SH-SY5Y (cell line): ENCODE results near the gene TUBG2.

Experiments
- GATA2 ChIP-seq: IDR thresholded peaks from 2 replicates; pipeline ENCODE4 v1.6.1; 2011; ENCODE audit warnings: mild to moderate bottlenecking, low read depth, low read length
- GATA3 ChIP-seq: IDR thresholded peaks from 2 replicates; pipeline ENCODE4 v1.6.1; 2011; ENCODE audit warnings: low read depth, mild to moderate bottlenecking, low read length, moderate library complexity

DNA sequence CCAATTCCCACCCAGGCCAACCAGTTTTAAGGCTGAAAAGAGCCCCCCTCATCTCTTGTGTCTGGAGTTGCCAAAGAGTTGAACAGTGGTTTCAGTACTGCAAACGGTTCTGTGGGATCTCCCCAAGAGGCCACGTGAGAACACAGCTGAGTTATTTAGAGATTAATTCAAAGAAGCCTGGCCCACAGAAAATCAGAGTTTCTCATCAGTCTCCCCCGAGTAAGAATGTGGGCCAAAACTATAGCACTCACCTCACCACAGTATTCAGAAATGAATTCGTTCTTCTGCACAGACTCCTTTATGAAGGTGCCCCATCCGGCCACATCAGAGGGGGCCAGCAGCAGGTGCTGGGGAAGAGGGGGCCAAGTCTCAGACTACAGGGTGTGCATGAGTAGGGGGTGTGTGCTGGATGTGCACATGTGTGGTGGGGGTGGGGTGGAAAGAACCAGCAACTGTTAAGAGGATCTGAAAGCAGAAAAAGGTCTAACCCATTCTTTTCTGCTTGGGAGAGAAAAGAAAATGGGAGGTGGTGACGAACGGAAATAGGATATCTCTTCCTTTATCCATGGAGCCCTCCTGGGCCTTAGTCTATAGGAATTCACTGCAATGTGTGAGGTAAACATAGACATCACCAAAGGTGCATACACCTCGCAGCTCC is 45.9 kb downstream of the TUBG2 start:
- TF ChIP-seq GATA2, result no peak
- TF ChIP-seq GATA3, result no peak
